ENCODE results near the gene ULK4. TPM values are rescaled to one million over a fixed set of nuclear protein-coding genes. Genes with fewer than 3 reads are reported as not detected.

ULK4 gene
- total and polyA plus RNA-seq, 2 of the 8 experiments (the other 6 are each of a cell fraction or from before 2014, with no cell fraction given), result 3.0 to 10.8 TPM

DNA sequence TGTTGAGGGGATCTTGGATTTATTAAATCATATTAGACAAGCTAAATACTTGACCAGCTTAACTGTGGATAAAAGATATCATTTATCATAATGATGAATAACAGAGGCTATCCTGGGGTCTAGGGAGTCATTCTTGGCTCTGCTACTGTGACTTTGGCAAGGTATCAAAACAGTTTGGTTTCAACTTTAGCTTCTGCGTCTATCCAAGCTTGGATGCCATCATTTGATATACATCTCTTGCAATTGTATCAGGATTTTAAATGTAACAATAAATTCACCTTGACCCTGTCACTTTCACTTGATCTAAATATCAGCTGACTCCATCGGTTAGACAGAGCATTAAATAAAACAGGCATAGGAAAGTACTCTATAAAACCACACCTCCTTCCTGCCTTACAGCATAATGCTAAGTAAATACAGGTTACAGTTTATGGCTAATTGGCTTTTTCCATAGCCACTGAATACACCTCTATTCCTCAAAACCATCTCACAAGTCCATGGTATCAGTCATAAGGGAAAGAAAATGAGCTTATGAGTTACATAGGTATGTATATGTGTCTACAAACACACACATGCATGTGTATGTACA, 499.7 kb downstream of the ULK4 start:
- Histone ChIP-seq H3K4me3 (ENCODE audit: extremely low read depth in 1 of 4, insufficient read depth in 2 of 4, low read depth in 3 of 4, low read length in 4 of 4) (no peak overlapping the region), H2AK5ac (ENCODE audit: low read depth, low read length) (no peak overlapping the region), H2BK15ac (ENCODE audit: low read length) (no peak overlapping the region), H3K23ac (ENCODE audit: insufficient read length) (no peak overlapping the region), H3K27me3 (replicated peaks in 1 of 4; ENCODE audit: control insufficient read depth in 3 of 4, extremely low read depth in 1 of 4, insufficient read depth in 3 of 4, low read length in 3 of 4) (no peaks in the 10 kb centered on the region), H3K79me1 (ENCODE audit: low read depth, low read length) (no peaks in the 10 kb centered on the region), H3K14ac (ENCODE audit: insufficient read length) (no peak overlapping the region), H3K4ac (replicated peaks; ENCODE audit: insufficient read length, low read depth, low read length) (no peak overlapping the region), H3K79me2 (ENCODE audit: control insufficient read depth in 1 of 2, insufficient read depth in 2 of 2, low read length in 2 of 2) (no peaks in the 10 kb centered on the region), H3K27ac (ENCODE audit: low read depth, low read length) (no peak overlapping the region), H4K91ac (replicated peaks; ENCODE audit: insufficient read length, low read length) (no peak overlapping the region), H3K23me2 (ENCODE audit: low read depth, low read length) (no peaks in the 10 kb centered on the region), H3K4me1 (replicated peaks in 1 of 4; ENCODE audit: control insufficient read depth in 3 of 4, insufficient read depth in 4 of 4, low read length in 3 of 4) (no peaks in the 10 kb centered on the region), H3K9ac (replicated peaks in 1 of 4; ENCODE audit: extremely low read depth in 1 of 4, low read depth in 3 of 4, low read length in 3 of 4) (no peak overlapping the region), H4K8ac (ENCODE audit: extremely low read depth, insufficient read depth, low read length) (no peak overlapping the region), H3K4me2 (ENCODE audit: insufficient read depth in 1 of 2, low read depth in 2 of 2, low read length in 2 of 2) (no peak overlapping the region), H3K18ac (ENCODE audit: extremely low read depth, low read length) (no peak overlapping the region), H2BK120ac (replicated peaks; ENCODE audit: low read depth, low read length) (no peak overlapping the region), H2BK5ac (ENCODE audit: low read depth, low read length) (no peak overlapping the region), H2AFZ (ENCODE audit: low read length) (no peak overlapping the region), H2BK20ac (ENCODE audit: low read length) (no peak overlapping the region), H3K56ac (replicated peaks; ENCODE audit: insufficient read length, low read depth, low read length) (no peak overlapping the region), H4K5ac (ENCODE audit: insufficient read length, low read depth, low read length) (no peak overlapping the region), H3K9me3 (ENCODE audit: insufficient read depth in 2 of 2, low read depth in 1 of 2, low read length in 1 of 2) (no peaks in the 10 kb centered on the region), H3K36me3 (ENCODE audit: control insufficient read depth in 2 of 4, insufficient read depth in 4 of 4, low read length in 3 of 4) (no peaks in the 10 kb centered on the region), H2BK12ac (ENCODE audit: low read depth, low read length) (no peak overlapping the region), H4K20me1 (replicated peaks in 1 of 2; ENCODE audit: control insufficient read depth in 1 of 2, insufficient read depth in 2 of 2, low read length in 2 of 2) (no peaks in the 10 kb centered on the region)
- no peak for DNase-seq (ENCODE audit: low read depth in 1 of 2, low spot score in 2 of 2)
- no peak for TF ChIP-seq HDAC2 (IDR thresholded peaks at IDR 0.05; ENCODE audit: borderline replicate concordance in 1 of 2, low read depth in 2 of 2, low read length in 2 of 2)
- no peak for TF ChIP-seq CHD2 (IDR thresholded peaks at IDR 0.05; ENCODE audit: low read length)
- no peak for TF ChIP-seq SIN3A (conservative IDR thresholded peaks at IDR 0.05 in 1 of 2, IDR thresholded peaks at IDR 0.05 in 1 of 2; ENCODE audit: low read depth in 1 of 2, low read length in 2 of 2)
- WGBS, 2 experiments (ENCODE audit: extremely low coverage in 1 of 2, insufficient coverage in 1 of 2, insufficient read length in 1 of 2, insufficient replicate concordance in 2 of 2, low coverage in 1 of 2, low lambda C conversion rate in 2 of 2, missing lambda C conversion rate in 1 of 2), result 84% methylated on average over 2 of the region's 2 CpGs; no CpG with 5 or more reads in 1 of the 2 experiments
- no peak for FAIRE-seq
- ChIA-PET CTCF (ENCODE audit: partially characterized antibody) (interaction anchor here (0.5 to 1.6 kb wide), 5 partner anchors 10 to 887 kb away, joined by 3 read pairs; no protein-coding TSS in a partner anchor), POLR2A (ENCODE audit: partially characterized antibody) (no interaction called here)

All from H1 (cell line).